GM19328 (cell line): ENCODE data around the gene GTF3C6.
"Not testable (repeated sequence)": the region's sequence is repeated elsewhere in the genome, so short reads cannot be mapped to it uniquely, and the experiment has no call there.

Experiments
- ATAC-seq: cut with Tn5 transposase; IDR thresholded peaks from one replicate; pipeline ENCODE4 v1.9.1; 2021; ENCODE audit warnings: mild to moderate bottlenecking, moderate library complexity; ENCODE audit not compliant: unreplicated experiment

GTF3C6 gene

DNA sequence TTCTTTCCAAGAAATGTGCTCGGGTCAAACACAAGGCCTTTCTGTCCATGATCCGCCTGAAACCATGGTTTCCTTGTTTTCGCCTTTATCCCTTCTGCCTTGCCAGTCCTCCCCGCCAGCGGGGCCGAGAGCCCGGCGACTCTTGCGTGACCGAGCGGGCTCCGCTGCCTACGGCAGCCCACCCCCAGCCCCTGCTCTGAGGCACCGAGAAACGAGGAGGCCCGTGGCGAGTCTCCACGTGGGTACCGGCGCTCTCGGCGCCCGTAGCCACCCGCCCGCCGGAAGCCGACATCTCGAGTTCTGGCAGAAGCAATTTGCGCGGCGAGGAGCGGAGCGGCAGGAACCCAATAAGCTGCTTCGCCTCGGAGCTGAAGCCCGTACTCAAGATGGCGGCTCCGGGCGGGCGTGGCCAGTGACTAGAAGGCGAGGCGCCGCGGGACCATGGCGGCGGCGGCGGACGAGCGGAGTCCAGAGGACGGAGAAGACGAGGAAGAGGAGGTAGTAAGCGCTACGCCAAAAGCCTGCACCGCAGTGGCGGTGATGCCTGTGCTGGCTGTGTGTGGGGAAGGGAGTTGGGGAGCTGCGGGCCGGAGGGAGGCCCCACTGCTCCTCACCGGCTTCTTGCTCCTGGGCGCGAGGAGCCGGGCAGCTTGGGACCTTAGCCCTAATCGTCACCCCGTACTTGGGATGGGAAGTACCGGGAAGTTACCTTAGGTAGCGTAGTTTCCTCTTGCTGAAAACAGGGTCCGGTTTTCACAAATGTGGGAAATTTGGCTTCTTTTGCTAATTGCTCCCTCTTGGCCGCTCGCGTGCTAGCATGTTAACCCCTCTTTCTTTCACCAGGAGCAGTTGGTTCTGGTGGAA is at the start of gene GTF3C6:
Gene GTF3C6 (plus strand): TSS at position 378 of the 864 bp plus-strand sequence. CDS start 64 bp downstream, at position 442.
- ATAC-seq = peak; percentile 97

DNA sequence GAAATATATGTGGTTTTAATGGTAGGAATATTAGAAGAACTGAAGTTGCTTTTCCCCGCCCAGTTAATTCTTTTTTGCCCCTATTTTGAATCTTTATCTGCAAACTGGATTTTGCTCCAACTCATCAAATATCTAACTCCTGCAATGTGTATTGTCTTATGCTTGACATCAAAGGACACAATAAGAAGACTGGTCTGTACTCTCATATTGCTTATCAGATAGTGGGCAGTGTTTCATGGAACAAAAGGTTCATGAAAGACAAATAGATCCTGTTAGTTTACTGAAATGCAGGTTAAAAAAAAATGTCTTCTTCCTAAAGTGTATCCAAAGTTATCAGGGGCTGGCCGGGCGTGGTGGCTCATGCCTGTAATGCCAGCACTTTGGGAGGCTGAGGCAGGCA is 27.7 kb upstream of the GTF3C6 start:
- no peak for ATAC-seq

DNA sequence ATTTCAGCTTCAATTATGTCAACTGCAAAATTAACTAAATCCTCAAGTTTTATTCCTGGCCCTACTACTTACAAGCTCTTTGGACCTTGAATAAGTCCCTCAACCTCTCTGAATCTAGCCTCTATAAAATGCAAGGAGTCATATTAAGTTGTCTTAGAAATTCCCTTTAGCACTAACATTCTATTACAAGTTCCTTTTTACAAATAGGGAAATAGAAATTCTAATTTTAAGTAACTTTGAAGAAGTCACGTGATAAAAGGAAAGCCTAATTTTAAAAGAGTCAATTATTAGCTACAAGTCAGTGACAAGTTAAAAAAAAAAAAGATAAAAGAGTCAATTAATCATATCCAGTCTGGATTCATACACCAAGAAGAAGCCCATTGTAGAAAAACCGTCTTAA is 24.6 kb upstream of the GTF3C6 start:
- ATAC-seq = no peak

DNA sequence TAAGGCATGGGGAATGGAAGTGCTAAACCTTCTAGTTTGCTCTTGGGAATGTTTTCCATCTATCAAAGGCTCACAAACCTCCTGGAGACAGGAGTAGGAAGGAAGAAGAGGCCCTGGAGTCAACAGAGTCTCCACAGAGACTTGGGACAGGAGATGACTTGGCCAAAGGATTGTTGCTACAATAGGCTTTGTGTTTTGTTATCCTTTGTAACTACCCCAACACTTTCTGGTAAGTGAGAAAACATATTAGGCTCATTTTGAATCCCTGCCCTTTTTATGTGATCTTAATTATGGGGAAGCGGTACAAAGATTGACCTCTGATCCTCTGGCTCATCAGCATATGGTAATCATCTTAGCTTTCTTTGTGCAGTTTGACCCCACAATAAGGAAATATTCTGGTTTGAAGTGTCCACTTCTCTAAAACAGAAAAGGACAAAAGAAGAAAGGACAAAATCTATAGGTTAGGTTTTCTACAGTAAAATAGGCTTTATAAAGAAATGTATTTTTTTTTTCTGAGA is 24.1 kb upstream of the GTF3C6 start:
- no peak for ATAC-seq

GRCh38 chr6:110935171-110935570 is 23.3 kb upstream of the GTF3C6 start:
- no peak for ATAC-seq

DNA sequence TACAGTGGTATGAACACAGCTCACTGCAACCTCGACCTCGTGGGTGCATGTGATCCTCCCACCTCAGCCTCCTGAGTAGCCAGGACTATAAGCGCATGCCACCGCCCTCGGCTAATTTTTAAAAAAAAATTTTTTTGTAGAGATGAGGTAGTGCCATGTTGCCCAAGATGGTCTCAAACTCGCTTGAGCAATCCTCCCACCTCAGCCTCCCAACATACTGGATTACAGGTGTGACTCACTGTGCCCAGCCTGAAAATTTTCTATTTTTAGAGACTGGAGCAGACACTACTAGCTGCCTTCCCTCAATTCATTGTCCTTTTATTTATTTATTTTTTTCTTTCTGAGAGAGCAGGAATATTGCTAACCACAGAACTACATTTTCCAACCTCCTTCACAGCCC is 20.3 kb upstream of the GTF3C6 start:
- no peak for ATAC-seq

DNA sequence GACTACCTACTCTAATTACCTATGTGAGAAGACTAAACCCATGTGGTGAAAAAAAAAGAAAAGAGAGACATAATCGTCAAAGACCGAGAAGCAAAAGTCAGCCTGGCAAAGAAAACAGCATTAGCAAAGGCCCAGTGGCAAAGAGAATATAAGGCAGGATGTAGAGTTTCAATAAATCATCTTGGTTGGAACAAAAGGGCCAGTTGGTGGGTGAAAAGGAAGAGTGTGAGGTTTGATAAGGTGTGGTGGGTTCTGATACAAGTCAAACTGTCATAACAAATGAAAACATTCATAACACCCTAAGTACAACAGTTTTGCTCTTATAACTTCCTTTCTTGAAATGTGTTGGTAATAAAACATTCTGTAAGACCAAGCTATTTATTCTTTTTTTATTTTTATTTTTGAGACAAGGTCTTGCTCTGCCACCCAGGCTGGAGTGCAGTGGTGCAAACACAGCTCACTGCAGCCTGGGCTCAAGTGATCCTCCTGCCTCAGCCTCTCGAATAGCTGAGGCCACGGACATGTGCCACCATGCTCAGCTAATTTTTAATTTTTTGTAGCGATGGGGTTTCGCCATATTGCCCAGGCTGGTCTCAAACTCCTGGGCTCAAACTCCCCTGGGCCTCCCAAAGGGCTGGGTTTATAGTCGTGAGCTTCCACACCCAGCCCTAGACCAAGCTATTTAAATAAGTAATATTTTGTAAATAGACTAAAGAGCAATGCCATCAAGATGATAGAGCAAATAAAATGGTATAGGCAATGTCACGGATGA is 18.9 kb upstream of the GTF3C6 start:
- no peak for ATAC-seq

DNA sequence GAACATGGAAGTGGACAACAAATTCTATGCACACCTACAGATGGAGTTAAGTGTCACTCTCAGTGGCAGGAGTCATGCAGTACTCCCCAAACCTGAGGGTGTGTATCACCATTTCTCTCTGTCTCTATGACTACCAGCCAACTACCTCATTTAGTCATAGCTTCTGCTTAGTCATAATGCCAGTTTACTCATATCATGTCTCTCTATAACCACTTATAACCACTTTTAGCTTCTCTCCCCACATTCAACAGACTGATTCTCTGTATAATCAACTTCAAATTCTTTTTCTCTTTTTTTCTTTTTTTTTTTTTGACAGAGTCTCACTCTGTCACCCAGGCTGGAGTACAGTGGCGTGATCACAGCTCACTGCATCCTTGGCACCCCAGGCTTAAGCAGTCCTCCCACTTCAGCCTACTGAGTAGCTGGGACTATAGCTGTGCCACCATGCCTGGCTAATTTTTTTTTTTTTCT is 13.8 kb upstream of the GTF3C6 start:
- peak; percentile 98 for ATAC-seq

DNA sequence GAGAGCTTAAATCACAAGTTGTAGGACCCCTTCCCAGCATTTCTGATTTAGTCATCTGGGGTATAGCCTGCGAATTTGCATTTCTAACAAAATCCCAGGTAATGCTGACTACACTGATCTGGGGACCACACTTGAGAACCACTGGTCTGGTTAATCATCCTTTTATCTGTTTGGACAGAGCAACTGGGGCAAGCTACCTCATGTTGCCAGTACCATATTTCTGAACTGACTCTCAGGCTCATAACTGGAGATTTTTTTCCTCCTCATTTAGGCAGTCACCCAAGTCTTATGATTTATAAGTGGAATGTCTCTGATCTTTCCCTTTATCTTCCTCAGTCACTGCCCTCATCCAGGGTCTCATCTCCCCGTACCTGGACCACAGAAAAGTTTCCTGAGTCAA is 12.0 kb upstream of the GTF3C6 start:
- ATAC-seq = no peak

DNA sequence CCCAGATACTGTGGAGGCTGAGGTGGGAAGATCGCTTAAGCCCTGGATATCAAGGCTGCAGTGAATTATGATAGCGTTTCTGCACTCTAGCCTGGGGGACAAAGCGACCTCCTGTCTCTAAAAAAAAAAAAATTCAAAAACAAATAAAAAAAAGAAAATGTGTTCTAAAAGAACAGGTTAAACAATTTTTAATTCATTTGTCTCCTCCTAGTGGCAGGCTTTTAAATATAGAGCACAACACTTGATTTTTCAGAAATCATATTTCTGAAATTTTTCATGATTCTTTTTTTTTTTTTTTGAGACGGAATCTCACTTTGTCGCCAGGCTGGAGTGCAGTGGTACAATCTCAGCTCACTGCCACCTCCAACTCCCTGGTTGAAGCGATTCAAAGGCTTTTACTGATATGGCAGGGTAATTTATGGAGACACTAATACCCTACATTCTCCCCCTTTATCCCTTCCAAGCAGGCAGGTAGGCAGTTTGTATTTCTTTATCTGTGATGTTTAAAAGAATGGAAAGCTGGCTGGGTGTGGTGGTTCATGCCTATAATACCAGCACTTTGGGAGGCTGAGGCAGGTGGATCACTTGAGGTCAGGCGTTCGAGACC is 8.7 kb upstream of the GTF3C6 start:
- no peak for ATAC-seq

DNA sequence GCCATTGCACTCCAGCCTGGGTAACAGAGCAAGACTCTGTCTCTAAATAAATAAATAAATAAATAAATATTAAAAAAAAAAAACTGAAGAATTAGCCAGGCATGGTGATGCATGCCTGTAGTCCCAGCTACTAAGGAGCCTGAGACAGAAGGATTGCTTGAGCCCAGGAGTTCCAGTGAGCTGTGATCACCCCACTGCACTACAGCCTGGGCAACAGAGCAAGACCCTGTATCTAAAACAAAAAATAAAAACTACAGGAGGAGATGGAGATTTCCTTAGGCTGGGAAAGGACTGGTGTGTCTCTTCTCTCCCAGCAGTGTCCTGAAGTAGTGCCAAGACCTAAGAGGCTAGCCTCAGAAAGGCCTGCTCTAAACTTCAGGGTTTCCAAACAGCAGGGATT is 8.1 kb upstream of the GTF3C6 start:
- ATAC-seq = no peak

DNA sequence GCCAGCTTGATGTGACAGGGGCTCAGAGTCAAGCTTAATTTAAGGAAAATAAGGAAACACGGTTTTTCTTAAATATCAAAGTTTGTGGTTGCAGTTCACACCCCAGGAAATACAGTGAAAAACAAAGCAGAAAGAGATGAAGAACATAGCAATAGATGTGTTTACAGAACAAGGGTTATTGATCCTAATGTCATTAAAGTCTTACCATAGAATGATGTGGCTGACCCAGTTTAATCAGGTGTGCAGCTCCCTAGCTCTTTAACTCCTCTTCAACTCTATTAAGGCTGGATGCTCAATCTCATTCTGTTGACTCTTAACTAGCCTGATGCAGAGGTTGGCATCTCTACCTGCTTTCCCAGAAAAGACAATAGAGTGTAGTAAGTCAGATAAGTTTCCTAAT is 7.5 kb upstream of the GTF3C6 start:
- no peak for ATAC-seq

- ATAC-seq = no peak
Observed at GRCh38 chr6:110951986-110952794, 6.3 kb upstream of the GTF3C6 start.

DNA sequence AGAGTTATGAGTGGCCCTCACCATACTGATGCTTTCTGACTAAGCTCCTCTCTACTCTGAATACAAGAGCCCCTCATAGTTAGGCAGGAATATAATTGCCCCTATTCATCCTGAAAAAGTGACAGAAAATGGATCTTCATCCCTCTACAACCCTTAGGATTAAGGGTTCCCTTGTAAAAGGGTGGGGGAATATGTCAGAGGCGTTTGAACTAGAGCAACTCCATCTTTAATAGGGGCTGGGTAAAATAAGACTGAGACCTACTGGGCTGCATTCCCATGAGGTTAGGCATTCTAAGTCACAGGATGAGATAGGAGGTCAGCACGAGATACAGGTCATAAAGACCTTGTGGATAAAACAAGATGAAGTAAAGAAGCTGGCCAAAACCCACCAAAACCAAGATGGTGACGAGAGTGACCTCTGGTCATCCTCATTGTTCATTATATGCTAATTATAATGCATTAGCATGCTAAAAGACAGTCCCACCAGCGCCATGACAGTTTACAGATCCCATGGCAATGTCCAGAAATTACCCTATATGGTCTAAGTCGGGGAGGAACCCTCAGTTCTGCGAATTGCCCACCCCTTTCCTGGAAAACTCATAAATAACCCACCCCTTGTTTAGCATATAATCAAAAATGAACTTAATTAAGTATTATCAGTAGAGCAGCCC is 4.7 kb upstream of the GTF3C6 start:
- no peak for ATAC-seq

- no peak for ATAC-seq
Observed at GRCh38 chr6:110960014-110960390, 1.5 kb downstream of the GTF3C6 start.

GRCh38 chr6:110962636-110963035 is 4.1 kb downstream of the GTF3C6 start:
- not testable (repeated sequence) for ATAC-seq

DNA sequence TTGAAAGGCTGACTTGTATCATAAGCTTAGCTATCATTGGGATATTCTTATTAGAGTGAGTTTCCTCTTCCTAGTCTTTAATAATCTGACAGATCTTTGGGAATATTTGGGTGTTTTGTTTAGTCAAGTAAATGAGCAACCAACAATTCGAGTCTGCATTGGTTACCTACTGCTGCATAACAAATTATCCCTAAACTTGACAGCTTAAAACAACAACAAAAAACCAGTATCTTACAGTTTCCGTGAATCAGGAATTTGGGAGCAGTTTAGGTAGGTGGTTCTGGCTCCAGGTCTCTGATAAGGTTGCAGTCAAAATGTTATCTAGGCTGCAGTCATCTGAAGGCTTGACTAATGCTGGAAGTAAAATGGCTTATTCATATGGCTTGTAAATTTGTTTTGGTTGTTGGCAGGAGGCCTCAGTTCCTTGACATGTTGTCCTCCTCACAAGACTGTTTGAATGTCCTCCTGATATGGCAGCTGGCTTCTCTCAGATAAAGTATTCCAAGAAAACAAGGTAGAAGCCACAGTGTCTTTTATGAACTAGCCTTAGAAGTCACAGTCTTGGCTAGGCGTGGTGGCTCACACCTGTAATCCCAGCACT is 7.2 kb downstream of the GTF3C6 start:
- no peak for ATAC-seq

GRCh38 chr6:110968661-110969060 is 10.2 kb downstream of the GTF3C6 start:
- ATAC-seq = not testable (repeated sequence)

DNA sequence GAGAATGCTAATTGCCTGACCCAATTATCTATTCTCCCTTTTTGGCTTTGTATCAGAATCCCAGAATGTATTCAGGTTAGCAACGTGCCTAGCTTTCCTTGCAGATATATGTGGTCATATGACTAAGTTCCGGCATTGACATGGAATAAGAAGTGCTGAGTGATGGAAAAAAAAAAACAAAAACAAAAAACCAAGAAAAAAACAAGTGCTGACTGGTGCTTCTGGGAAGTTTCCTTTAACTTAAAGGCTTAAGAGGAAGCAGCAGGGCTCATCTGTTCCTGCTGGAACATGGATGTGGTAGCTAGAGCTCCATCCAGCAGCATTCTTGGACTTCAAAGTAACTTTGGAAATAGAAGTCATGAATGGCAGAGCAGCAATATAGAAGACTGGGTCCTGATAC is 13.0 kb downstream of the GTF3C6 start:
- ATAC-seq = no peak

GRCh38 chr6:110976575-110976974 is 18.1 kb downstream of the GTF3C6 start:
- ATAC-seq = no peak
